ENCODE data around the gene ZNF546.

- no peak for TF ChIP-seq NR1H2 (CRISPR knock-in tag; IDR thresholded peaks at IDR 0.05)
- TF ChIP-seq, protein P1, sequence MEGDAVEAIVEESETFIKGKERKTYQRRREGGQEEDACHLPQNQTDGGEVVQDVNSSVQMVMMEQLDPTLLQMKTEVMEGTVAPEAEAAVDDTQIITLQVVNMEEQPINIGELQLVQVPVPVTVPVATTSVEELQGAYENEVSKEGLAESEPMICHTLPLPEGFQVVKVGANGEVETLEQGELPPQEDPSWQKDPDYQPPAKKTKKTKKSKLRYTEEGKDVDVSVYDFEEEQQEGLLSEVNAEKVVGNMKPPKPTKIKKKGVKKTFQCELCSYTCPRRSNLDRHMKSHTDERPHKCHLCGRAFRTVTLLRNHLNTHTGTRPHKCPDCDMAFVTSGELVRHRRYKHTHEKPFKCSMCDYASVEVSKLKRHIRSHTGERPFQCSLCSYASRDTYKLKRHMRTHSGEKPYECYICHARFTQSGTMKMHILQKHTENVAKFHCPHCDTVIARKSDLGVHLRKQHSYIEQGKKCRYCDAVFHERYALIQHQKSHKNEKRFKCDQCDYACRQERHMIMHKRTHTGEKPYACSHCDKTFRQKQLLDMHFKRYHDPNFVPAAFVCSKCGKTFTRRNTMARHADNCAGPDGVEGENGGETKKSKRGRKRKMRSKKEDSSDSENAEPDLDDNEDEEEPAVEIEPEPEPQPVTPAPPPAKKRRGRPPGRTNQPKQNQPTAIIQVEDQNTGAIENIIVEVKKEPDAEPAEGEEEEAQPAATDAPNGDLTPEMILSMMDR (IDR thresholded peaks at IDR 0.05), result no peak
- TF ChIP-seq CDX4 (CRISPR knock-in tag; IDR thresholded peaks at IDR 0.05; ENCODE audit: borderline replicate concordance), result no peak
- TF ChIP-seq SMAD3 (CRISPR knock-in tag; IDR thresholded peaks at IDR 0.05; ENCODE audit: borderline replicate concordance), result no peak
- no peak for TF ChIP-seq JUN (CRISPR knock-in tag; IDR thresholded peaks at IDR 0.05)
- TF ChIP-seq ATF3 (CRISPR knock-in tag; conservative IDR thresholded peaks at IDR 0.05), result no peak
- TF ChIP-seq SMAD4 (CRISPR knock-in tag; IDR thresholded peaks at IDR 0.05), result no peak
- no peak for TF ChIP-seq CREB1 (CRISPR knock-in tag; IDR thresholded peaks at IDR 0.05)
- no peak for TF ChIP-seq FOXP4 (CRISPR knock-in tag; IDR thresholded peaks at IDR 0.05)
- TF ChIP-seq, protein P2, sequence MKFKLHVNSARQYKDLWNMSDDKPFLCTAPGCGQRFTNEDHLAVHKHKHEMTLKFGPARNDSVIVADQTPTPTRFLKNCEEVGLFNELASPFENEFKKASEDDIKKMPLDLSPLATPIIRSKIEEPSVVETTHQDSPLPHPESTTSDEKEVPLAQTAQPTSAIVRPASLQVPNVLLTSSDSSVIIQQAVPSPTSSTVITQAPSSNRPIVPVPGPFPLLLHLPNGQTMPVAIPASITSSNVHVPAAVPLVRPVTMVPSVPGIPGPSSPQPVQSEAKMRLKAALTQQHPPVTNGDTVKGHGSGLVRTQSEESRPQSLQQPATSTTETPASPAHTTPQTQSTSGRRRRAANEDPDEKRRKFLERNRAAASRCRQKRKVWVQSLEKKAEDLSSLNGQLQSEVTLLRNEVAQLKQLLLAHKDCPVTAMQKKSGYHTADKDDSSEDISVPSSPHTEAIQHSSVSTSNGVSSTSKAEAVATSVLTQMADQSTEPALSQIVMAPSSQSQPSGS (CRISPR knock-in tag; IDR thresholded peaks at IDR 0.05; ENCODE audit: borderline replicate concordance, low read depth), result no peak
These were observed 2.5 kb upstream of the ZNF546 start for GRCh38 chr19:39994361-39994760.

All from WTC11 (cell line).